ENCODE data around the gene DICER1.

GRCh38 chr14:95196826-95197545 is 39.7 kb upstream of the DICER1 start:
- no peak for TF ChIP-seq CSDC2 (CRISPR knock-in tag; IDR thresholded peaks at IDR 0.05)
- TF ChIP-seq ARNTL (CRISPR knock-in tag; IDR thresholded peaks at IDR 0.05; ENCODE audit: borderline replicate concordance, low read depth): no peak
- no peak for TF ChIP-seq PATZ1 (CRISPR knock-in tag; IDR thresholded peaks at IDR 0.05; ENCODE audit: borderline replicate concordance)
- TF ChIP-seq GLIS3 (CRISPR knock-in tag; IDR thresholded peaks at IDR 0.05): no peak
- TF ChIP-seq CREB5 (CRISPR knock-in tag; IDR thresholded peaks at IDR 0.05; ENCODE audit: low read depth): no peak
- no peak for TF ChIP-seq ZFP30 (CRISPR knock-in tag; IDR thresholded peaks at IDR 0.05)
- no peak for TF ChIP-seq ESRRG (CRISPR knock-in tag; IDR thresholded peaks at IDR 0.05)

All from SK-N-SH treated with all-trans-retinoic acid at 6 μM for 48 hours (cell line).